Liver (tissue), 9 donors: ENCODE data around the gene ARRDC5. TPM values are rescaled to one million over a fixed set of nuclear protein-coding genes. Genes with fewer than 3 reads are reported as not detected.
A peak's percentile ranks its signal among the peaks of the same experiment; 100 is the strongest.

ENCODE experiments used
- DNase-seq: peaks from one replicate; pipeline ENCODE4 v3.0.0-alpha.2; 2017; ENCODE audit warnings: low spot score
- H3K27ac ChIP-seq, 2 donors: one replicate each; pipeline ENCODE4 v1.7.0; 2013; ENCODE audit warnings: inconsistent platforms in 2 of 2, low read length in 2 of 2, control low read depth in 1 of 2, low read depth in 1 of 2, mild to moderate bottlenecking in 1 of 2
- H3K27me3 ChIP-seq, 4 donors: one replicate each; pipeline versions ENCODE4 v1.6.1 to v1.7.0; 2013; ENCODE audit warnings: low read length in 3 of 4, inconsistent platforms in 1 of 4, mild to moderate bottlenecking in 1 of 4, moderate library complexity in 1 of 4; ENCODE audit not compliant: control insufficient read depth in 4 of 4, insufficient read depth in 4 of 4
- H3K36me3 ChIP-seq, 4 donors: one replicate each; pipeline versions ENCODE4 v1.6.1 to v1.7.0; 2013; ENCODE audit warnings: low read length in 3 of 4, mild to moderate bottlenecking in 3 of 4, low read depth in 1 of 4, moderate library complexity in 1 of 4; ENCODE audit not compliant: control insufficient read depth in 4 of 4, insufficient read depth in 3 of 4
- H3K4me1 ChIP-seq, 4 donors: one replicate each; pipeline versions ENCODE4 v1.6.1 to v1.7.0; 2013; ENCODE audit warnings: low read length in 3 of 4, mild to moderate bottlenecking in 3 of 4, moderate library complexity in 1 of 4; ENCODE audit not compliant: control insufficient read depth in 4 of 4, insufficient read depth in 4 of 4
- H3K4me3 ChIP-seq, 3 donors: one replicate each; pipeline versions ENCODE4 v1.6.1 to v1.7.0; 2013; ENCODE audit warnings: low read length in 3 of 3, control low read depth in 1 of 3, low read depth in 1 of 3, mild to moderate bottlenecking in 1 of 3
- H3K9ac ChIP-seq, 2 donors: one replicate each; pipeline ENCODE4 v1.7.0; 2013; ENCODE audit warnings: low read length in 2 of 2, mild to moderate bottlenecking in 2 of 2, moderate library complexity in 2 of 2, control low read depth in 1 of 2, low read depth in 1 of 2
- H3K9me3 ChIP-seq, 4 donors: one replicate each; pipeline versions ENCODE4 v1.6.1 to v1.7.0; 2013; ENCODE audit warnings: low read length in 3 of 4; ENCODE audit not compliant: control insufficient read depth in 4 of 4
- ATF3 ChIP-seq: IDR thresholded peaks from 2 replicates; pipeline ENCODE4 v1.6.1; 2016; ENCODE audit warnings: antibody characterized with exemption
- CTCF ChIP-seq: fragments of 150-350 bp; IDR thresholded peaks from 2 replicates; pipeline ENCODE4 v1.5.1; 2017; ENCODE audit warnings: improper control_type of control experiment, low read depth, low read length; ENCODE audit not compliant: missing input control
- FOXA1 ChIP-seq: IDR thresholded peaks from 2 replicates; pipeline ENCODE4 v1.6.1; 2016; ENCODE audit warnings: antibody characterized with exemption
- FOXA2 ChIP-seq: IDR thresholded peaks from 2 replicates; pipeline ENCODE4 v1.6.1; 2016; ENCODE audit warnings: antibody characterized with exemption
- HNF4G ChIP-seq: IDR thresholded peaks from 2 replicates; pipeline ENCODE4 v1.6.1; 2016; ENCODE audit warnings: antibody characterized with exemption
- JUND ChIP-seq, 2 donors: IDR thresholded peaks; 2 replicates each; pipeline ENCODE4 v1.6.1; 2016; ENCODE audit warnings: antibody characterized with exemption in 2 of 2
- MAX ChIP-seq: IDR thresholded peaks from 2 replicates; pipeline ENCODE4 v1.6.1; 2016; ENCODE audit warnings: antibody characterized with exemption
- NR2F2 ChIP-seq: IDR thresholded peaks from 2 replicates; pipeline ENCODE4 v1.6.1; 2016; ENCODE audit warnings: antibody characterized with exemption
- RAD21 ChIP-seq, 2 donors: IDR thresholded peaks; 2 replicates each; pipeline ENCODE4 v1.6.1; 2016; ENCODE audit warnings: antibody characterized with exemption in 2 of 2, mild to moderate bottlenecking in 2 of 2
- REST ChIP-seq: IDR thresholded peaks from 2 replicates; pipeline ENCODE4 v1.6.1; 2016; ENCODE audit warnings: antibody characterized with exemption, mild to moderate bottlenecking
- SP1 ChIP-seq: IDR thresholded peaks from 2 replicates; pipeline ENCODE4 v1.6.1; 2018; ENCODE audit warnings: antibody characterized with exemption, mild to moderate bottlenecking
- TAF1 ChIP-seq: conservative IDR thresholded peaks from 2 replicates; pipeline ENCODE4 v1.6.1; 2016; ENCODE audit warnings: antibody characterized with exemption, mild to moderate bottlenecking
- YY1 ChIP-seq: IDR thresholded peaks from 2 replicates; pipeline ENCODE4 v1.6.1; 2016; ENCODE audit warnings: antibody characterized with exemption, mild to moderate bottlenecking
- ZBTB33 ChIP-seq: IDR thresholded peaks from 2 replicates; pipeline ENCODE4 v1.6.1; 2016; ENCODE audit warnings: antibody characterized with exemption
- WGBS: extraction: QIAGEN DNeasy Blood & Tissue Kit; methylation state at CpG from one replicate; pipeline ENCODE4 v1.1.7; 2013; 5-methylcytosine and 5-hydroxymethylcytosine counted together
- polyA plus RNA-seq, 2 donors: library from polyadenylated mRNA; stranded (reverse) in 1 of 2; unstranded in 1 of 2; fragments of 200-250 nt in 1 of 2; fragments of >200 nt in 1 of 2; fragmentation: Nextera tagmentation in 1 of 2; extraction: Ambion mirVana in 1 of 2; gene quantifications; one replicate each; pipeline versions ENCODE4 v1.2.1 to v1.2.3, GENCODE V29; 2013 to 2015
- total RNA-seq, 2 donors: library from RNA; depleted of rRNA; stranded (reverse); fragments of >200 nt; gene quantifications; one replicate each; pipeline ENCODE4 v1.2.3, GENCODE V29; 2014
- donor health status: healthy.
- donor health status: healthy.
- donor health status: healthy.
- donor health status: healthy.
- donor health status: healthy.

The ARRDC5 gene
- total and polyA plus RNA-seq, 4 donors: 0.05 to 0.25 TPM; not detected in 2

- no peaks in the 10 kb centered on the region for H3K27me3 ChIP-seq
- TF ChIP-seq HNF4G (no peak), RAD21 (IDR thresholded peaks at IDR 0.05) (no peak), YY1 (no peak), CTCF (no peak)
- H3K27ac ChIP-seq: no peak overlapping the region
- H3K36me3 ChIP-seq: no peaks in the 10 kb centered on the region
- no peak overlapping the region for H3K9ac ChIP-seq
- 83% methylated on average over 6 of the region's 6 CpGs for WGBS
- H3K9me3 ChIP-seq: no peaks in the 10 kb centered on the region
- H3K4me1 ChIP-seq: peaks cover 0 to 8% (median 1%) of the 10 kb centered on the region in 4 donors
- no peak overlapping the region for H3K4me3 ChIP-seq
- DNase-seq: no peak
These were observed 31.0 kb downstream of the ARRDC5 start for GRCh38 chr19:4871711-4872110.

- Histone ChIP-seq H3K9me3 (no peaks in the 10 kb centered on the region), H3K27me3 (no peaks in the 10 kb centered on the region), H3K4me3 (no peak overlapping the region), H3K27ac (no peak overlapping the region), H3K9ac (no peak overlapping the region), H3K36me3 (no peaks in the 10 kb centered on the region), H3K4me1 (peaks cover 0 to 14% (median 5%) of the 10 kb centered on the region in 4 donors)
- 80% methylated on average over 10 of the region's 10 CpGs for WGBS
- no peak for DNase-seq
- no peak for TF ChIP-seq SP1
- TF ChIP-seq JUND (IDR thresholded peaks at IDR 0.05): peak in 1 of 2 donors; percentile 75
- TF ChIP-seq CTCF: no peak
These were observed 32.5 kb downstream of the ARRDC5 start for GRCh38 chr19:4870025-4870700.

- Histone ChIP-seq H3K27me3 (no peaks in the 10 kb centered on the region), H3K36me3 (no peaks in the 10 kb centered on the region), H3K4me1 (peaks cover 0 to 14% (median 5%) of the 10 kb centered on the region in 4 donors), H3K9ac (peak overlapping the region in 1 of 2 donors; percentile 27), H3K27ac (peak overlapping the region in 1 of 2 donors; percentile 82), H3K4me3 (no peak overlapping the region), H3K9me3 (no peaks in the 10 kb centered on the region)
- no peak for DNase-seq
- 82% methylated on average over 10 of the region's 10 CpGs for WGBS
- TF ChIP-seq ZBTB33: no peak
- no peak for TF ChIP-seq FOXA1
- TF ChIP-seq REST: no peak
- TF ChIP-seq CTCF: no peak
- TF ChIP-seq SP1: no peak
- TF ChIP-seq ATF3: no peak
- TF ChIP-seq TAF1: no peak
- TF ChIP-seq NR2F2: no peak
- TF ChIP-seq MAX: no peak
- no peak for TF ChIP-seq FOXA2
These were observed 34.3 kb downstream of the ARRDC5 start for GRCh38 chr19:4868286-4868834.
